ENCODE data around the gene FBF1. TPM values are rescaled to one million over a fixed set of nuclear protein-coding genes. Genes with fewer than 3 reads are reported as not detected.

FBF1 gene
- total RNA-seq, 4 donors from 2014 or later = 41.7 to 49.7 (median 43.4) TPM

DNA sequence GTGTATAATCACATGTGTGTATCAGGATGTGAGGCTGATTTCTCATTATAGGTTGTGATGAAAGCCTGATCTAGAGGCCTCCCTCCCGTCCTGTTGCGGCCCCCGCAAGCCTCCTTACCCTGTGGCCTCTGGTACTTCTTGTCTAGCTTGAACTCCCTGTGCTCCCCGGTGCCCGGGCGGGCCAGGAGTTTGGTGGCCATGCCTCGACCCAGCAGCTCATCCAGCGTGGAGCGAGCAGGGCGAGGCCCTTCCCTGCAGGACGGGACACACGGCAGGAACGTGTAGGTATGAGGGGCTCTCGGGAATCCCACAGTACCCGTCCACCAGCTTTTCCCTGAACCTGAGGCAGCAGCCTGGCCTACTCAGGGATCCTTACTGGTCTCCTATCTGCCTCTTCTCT lies 14.9 kb downstream of the FBF1 start:
- no peaks in the 10 kb centered on the region for H3K27me3 ChIP-seq
- H3K4me3 ChIP-seq (replicated peaks in 1 of 3) = no peak overlapping the region
- peaks cover 25 to 45% of the 10 kb centered on the region in 2 donors for H3K4me1 ChIP-seq
- 97% methylated on average over 15 of the region's 15 CpGs for WGBS, 2 donors
- no peaks in the 10 kb centered on the region for H3K36me3 ChIP-seq
- no peak overlapping the region for H3K27ac ChIP-seq
- intact Hi-C loops (cut with DNase I) = no loop called here
- no peak for DNase-seq
- TF ChIP-seq, protein P1, sequence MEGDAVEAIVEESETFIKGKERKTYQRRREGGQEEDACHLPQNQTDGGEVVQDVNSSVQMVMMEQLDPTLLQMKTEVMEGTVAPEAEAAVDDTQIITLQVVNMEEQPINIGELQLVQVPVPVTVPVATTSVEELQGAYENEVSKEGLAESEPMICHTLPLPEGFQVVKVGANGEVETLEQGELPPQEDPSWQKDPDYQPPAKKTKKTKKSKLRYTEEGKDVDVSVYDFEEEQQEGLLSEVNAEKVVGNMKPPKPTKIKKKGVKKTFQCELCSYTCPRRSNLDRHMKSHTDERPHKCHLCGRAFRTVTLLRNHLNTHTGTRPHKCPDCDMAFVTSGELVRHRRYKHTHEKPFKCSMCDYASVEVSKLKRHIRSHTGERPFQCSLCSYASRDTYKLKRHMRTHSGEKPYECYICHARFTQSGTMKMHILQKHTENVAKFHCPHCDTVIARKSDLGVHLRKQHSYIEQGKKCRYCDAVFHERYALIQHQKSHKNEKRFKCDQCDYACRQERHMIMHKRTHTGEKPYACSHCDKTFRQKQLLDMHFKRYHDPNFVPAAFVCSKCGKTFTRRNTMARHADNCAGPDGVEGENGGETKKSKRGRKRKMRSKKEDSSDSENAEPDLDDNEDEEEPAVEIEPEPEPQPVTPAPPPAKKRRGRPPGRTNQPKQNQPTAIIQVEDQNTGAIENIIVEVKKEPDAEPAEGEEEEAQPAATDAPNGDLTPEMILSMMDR (IDR thresholded peaks at IDR 0.05) = no peak
- TF ChIP-seq POLR2A (IDR thresholded peaks at IDR 0.05) = no peak
- no peaks in the 10 kb centered on the region for H3K9me3 ChIP-seq

DNA sequence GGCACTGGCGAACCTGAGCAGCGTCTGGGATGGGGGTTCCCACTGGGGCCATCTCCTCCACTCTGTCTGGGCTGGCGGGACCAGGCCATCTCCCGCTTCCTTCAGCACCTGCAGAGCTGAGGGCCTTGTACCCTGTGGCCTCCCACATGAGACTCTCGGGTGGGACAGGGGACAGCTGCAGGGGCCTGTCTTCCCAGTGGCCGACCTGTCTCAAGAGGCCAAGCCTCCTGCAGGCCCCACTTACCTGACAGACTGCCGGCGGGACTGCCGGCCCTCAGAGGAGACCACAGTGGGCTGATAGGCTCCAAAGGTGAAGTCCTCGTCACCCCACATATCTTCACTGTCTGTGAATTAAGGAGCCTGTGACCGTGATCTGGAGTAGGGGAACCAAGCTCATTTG lies 15.7 kb downstream of the FBF1 start:
- TF ChIP-seq POLR2A (IDR thresholded peaks at IDR 0.05) = no peak
- TF ChIP-seq, protein P1 (IDR thresholded peaks at IDR 0.05) = no peak
- no peaks in the 10 kb centered on the region for H3K9me3 ChIP-seq
- no peak overlapping the region for H3K27ac ChIP-seq
- no peak overlapping the region for H3K4me3 ChIP-seq (replicated peaks in 1 of 3)
- no peaks in the 10 kb centered on the region for H3K36me3 ChIP-seq
- H3K27me3 ChIP-seq = no peaks in the 10 kb centered on the region
- H3K4me1 ChIP-seq = peaks cover 28 to 46% of the 10 kb centered on the region in 2 donors
- 96 to 97% methylated on average over 8 of the region's 11 CpGs for WGBS, 2 donors
- no peak for DNase-seq
- intact Hi-C loops (cut with DNase I) = no loop called here

DNA sequence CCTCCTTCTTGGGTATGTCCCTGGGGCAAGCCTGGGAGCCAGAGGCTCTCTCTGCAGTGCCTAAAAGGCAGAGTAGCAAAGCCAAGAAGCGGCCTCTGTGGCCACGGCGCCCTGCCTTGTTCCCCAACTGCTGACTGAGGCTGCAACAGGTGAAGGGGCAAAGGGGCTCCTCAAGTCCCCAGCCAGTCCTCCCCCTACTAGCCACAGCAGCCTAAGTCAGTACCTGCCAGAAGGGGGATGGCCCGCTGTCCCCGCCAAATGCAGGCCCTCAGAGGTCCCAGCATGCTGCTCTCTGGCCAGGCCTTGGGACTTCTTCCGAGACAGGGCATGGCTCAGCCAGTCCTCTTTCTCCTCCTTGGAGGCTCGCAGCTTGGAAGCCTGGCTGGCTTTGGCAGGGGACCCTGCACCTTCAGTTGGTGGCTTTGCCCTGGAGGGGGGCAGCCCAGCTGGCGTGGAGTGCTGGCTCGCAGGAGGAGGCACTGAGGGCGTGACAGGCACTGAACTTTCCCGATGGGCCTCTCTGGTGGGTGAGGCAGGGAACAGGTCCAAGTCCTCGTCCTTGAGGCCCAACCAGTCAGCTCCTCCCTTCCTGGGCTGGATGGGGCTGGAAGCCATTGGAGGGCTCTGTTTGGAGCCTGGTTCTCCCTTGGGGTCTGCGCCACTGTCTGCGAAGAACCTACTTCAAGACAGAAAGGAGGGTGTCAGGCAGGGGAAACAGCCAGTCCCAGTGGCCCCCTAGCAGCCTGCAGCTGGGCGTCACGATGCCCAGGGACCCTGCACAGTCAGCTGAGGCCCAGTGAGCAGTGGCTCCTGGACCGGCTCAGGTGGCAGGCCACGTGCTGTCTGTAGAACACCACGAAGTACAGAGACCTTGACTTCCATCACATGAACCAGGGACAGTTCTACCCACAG lies 17.6 kb downstream of the FBF1 start:
- no peaks in the 10 kb centered on the region for H3K27me3 ChIP-seq
- WGBS, 2 donors = 66 to 78% methylated on average over 9 to 14 of the region's 19 CpGs
- H3K27ac ChIP-seq = peak overlapping the region; percentile 44 to 76 (median 72)
- no peak overlapping the region for H3K4me3 ChIP-seq (replicated peaks in 1 of 3)
- DNase-seq = peak; percentile 77 to 79
- TF ChIP-seq, protein P1 (IDR thresholded peaks at IDR 0.05) = no peak
- no peak for TF ChIP-seq POLR2A (IDR thresholded peaks at IDR 0.05)
- intact Hi-C loops (cut with DNase I) = no loop called here
- H3K4me1 ChIP-seq = peaks cover 32 to 45% of the 10 kb centered on the region in 2 donors
- peaks cover 0 to under 1% of the 10 kb centered on the region in 2 donors for H3K36me3 ChIP-seq
- H3K9me3 ChIP-seq = no peaks in the 10 kb centered on the region

GRCh38 chr17:75922173-75922961 lies 18.5 kb downstream of the FBF1 start:
- H3K27ac ChIP-seq = peak overlapping the region; percentile 44 to 76 (median 72)
- no peak overlapping the region for H3K4me3 ChIP-seq (replicated peaks in 1 of 3)
- no peak for TF ChIP-seq POLR2A (IDR thresholded peaks at IDR 0.05)
- TF ChIP-seq, protein P1 (IDR thresholded peaks at IDR 0.05) = no peak
- peaks cover 0 to 8% of the 10 kb centered on the region in 2 donors for H3K36me3 ChIP-seq
- WGBS, 2 donors = 57 to 64% methylated on average over 17 to 18 of the region's 18 CpGs
- H3K9me3 ChIP-seq = no peaks in the 10 kb centered on the region
- peaks cover 32 to 45% of the 10 kb centered on the region in 2 donors for H3K4me1 ChIP-seq
- no peaks in the 10 kb centered on the region for H3K27me3 ChIP-seq
- DNase-seq = peak; percentile 61
- intact Hi-C loops (cut with DNase I) = no loop called here

Measured in thyroid gland (tissue), 4 donors.